Panc1 (cell line): ENCODE results near the gene CREBL2. TPM values are rescaled to one million over a fixed set of nuclear protein-coding genes. Genes with fewer than 3 reads are reported as not detected.
"Not testable (repeated sequence)": the region's sequence is repeated elsewhere in the genome, so short reads cannot be mapped to it uniquely, and the experiment has no call there.

Experiments used
- ATAC-seq: fragments of 200-7000 bp; cut with Tn5 transposase; 2 replicates; pipeline ENCODE4 v1.9.1; 2020; ENCODE audit warnings: mild to moderate bottlenecking, moderate library complexity
- BruUV-seq: library from RNA; stranded (reverse); fragments of 400-500 nt; replicated peaks from 2 replicates; lab custom pipeline; 2021; lab: Mats Ljungman, UMichigan
- CTCF ChIA-PET: fragments of 300-600 bp; sonication (Branson Sonifier 250); formaldehyde crosslinking; loops from one replicate; lab custom pipeline; 2022; ENCODE audit warnings: antibody characterized with exemption; lab: Charles Lee
- POLR2A ChIA-PET: fragments of 300-600 bp; sonication (Branson Sonifier 250); formaldehyde crosslinking; loops from one replicate; lab custom pipeline; 2022; ENCODE audit warnings: antibody characterized with exemption; lab: Charles Lee
- DNase-seq: peaks from one replicate; pipeline ENCODE4 v3.0.0-alpha.2; 2010; ENCODE audit warnings: low read depth, low spot score
- H3K27ac ChIP-seq: 2 replicates; pipeline ENCODE4 v1.5.1; 2011; ENCODE audit warnings: mild to moderate bottlenecking, low read length, inconsistent platforms
- H3K27me3 ChIP-seq: fragments of 200-500 bp; sonication (Bioruptor generic); 2 replicates; pipeline ENCODE4 v1.6.0; 2014; ENCODE audit warnings: low read length, inconsistent platforms; ENCODE audit not compliant: control insufficient read depth, insufficient read depth
- H3K36me3 ChIP-seq: fragments of 200-500 bp; sonication (Bioruptor generic); 2 replicates; pipeline ENCODE4 v1.5.1; 2014; ENCODE audit warnings: inconsistent platforms, mild to moderate bottlenecking, low read length, moderate library complexity; ENCODE audit not compliant: control insufficient read depth, insufficient read depth
- H3K4me1 ChIP-seq: 2 replicates; pipeline ENCODE4 v1.5.1; 2011; ENCODE audit warnings: inconsistent platforms, mild to moderate bottlenecking, low read length, moderate library complexity; ENCODE audit not compliant: control insufficient read depth, insufficient read depth
- H3K4me3 ChIP-seq, 2 experiments: 2 replicates each; pipeline ENCODE4 v1.5.1; 2011 to 2012; ENCODE audit warnings: low read depth in 2 of 2, low read length in 2 of 2, mild to moderate bottlenecking in 2 of 2, inconsistent platforms in 1 of 2, moderate library complexity in 1 of 2
- H3K9me3 ChIP-seq: fragments of 200-500 bp; sonication (Bioruptor generic); 2 replicates; pipeline ENCODE4 v1.5.1; 2014; ENCODE audit warnings: low read depth, mild to moderate bottlenecking, inconsistent platforms, low read length, moderate library complexity; ENCODE audit not compliant: control insufficient read depth, insufficient read depth
- POLR2AphosphoS5 ChIP-seq: IDR thresholded peaks from 2 replicates; pipeline ENCODE4 v1.6.1; 2012; ENCODE audit warnings: mild to moderate bottlenecking, low read depth, low read length, moderate library complexity
- SIN3A ChIP-seq: IDR thresholded peaks from 2 replicates; pipeline ENCODE4 v1.6.1; 2012; ENCODE audit warnings: low read depth, mild to moderate bottlenecking, low read length, moderate library complexity, borderline replicate concordance; ENCODE audit not compliant: insufficient read depth
- TCF7L2 ChIP-seq: IDR thresholded peaks from 2 replicates; pipeline ENCODE4 v1.6.1; 2011; ENCODE audit warnings: mild to moderate bottlenecking, low read depth, low read length, inconsistent platforms
- in situ Hi-C: cut with HindIII; loops from 2 replicates; pipeline ENCODE4 v1.10.0; 2016; ENCODE audit warnings: low sequenced_read_pairs, low pct_unique_long_range_greater_than_20kb
- intact Hi-C: fragments of 100-400 bp; cut with micrococcal nuclease; formaldehyde crosslinking; loops from one replicate; pipeline ENCODE4 v1.10.0; 2022; ENCODE audit not compliant: unreplicated experiment
- total RNA-seq: library from RNA; stranded (reverse); gene quantifications from one replicate; pipeline ENCODE4 v1.2.1, GENCODE V29; 2021; ENCODE audit not compliant: unreplicated experiment
- TF ChIP-seq, protein P1 (sequence below): fragments of 450-650 bp; IDR thresholded peaks from 2 replicates; pipeline ENCODE4 v1.5.1; 2017; ENCODE audit warnings: mild to moderate bottlenecking
- TF ChIP-seq, protein P2 (sequence below), 2 experiments: IDR thresholded peaks; 2 replicates each; pipeline ENCODE4 v1.6.1; 2011 to 2012; ENCODE audit warnings: low read depth in 2 of 2, control low read depth in 1 of 2, low read length in 1 of 2, mild to moderate bottlenecking in 1 of 2, moderate library complexity in 1 of 2; ENCODE audit not compliant: insufficient read depth in 1 of 2

Gene CREBL2
- total RNA-seq, 1 experiment from 2014 or later = 13.6 TPM

DNA sequence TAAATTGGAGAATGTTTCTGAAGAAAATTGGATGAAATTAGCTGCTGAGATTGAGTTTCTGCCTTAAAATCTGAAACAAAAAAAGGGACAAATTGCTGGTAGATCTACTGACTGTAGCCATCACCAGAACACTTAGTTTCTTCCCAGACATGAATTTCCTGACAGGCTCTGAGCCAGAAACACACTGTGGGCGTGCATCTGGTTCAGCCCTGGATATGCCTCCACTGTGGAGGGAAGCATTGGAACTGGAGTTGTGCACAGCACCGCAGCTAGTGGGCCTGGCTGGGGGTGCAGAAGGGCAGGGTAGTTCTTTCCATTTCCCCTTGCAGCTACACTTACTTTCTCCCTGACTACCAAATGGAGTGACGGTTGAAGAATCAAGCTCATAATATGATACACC is 31.2 kb downstream of the CREBL2 start:
- TF ChIP-seq POLR2AphosphoS5 (no peak), SIN3A (no peak), TCF7L2 (no peak)
- TF ChIP-seq, protein P1, sequence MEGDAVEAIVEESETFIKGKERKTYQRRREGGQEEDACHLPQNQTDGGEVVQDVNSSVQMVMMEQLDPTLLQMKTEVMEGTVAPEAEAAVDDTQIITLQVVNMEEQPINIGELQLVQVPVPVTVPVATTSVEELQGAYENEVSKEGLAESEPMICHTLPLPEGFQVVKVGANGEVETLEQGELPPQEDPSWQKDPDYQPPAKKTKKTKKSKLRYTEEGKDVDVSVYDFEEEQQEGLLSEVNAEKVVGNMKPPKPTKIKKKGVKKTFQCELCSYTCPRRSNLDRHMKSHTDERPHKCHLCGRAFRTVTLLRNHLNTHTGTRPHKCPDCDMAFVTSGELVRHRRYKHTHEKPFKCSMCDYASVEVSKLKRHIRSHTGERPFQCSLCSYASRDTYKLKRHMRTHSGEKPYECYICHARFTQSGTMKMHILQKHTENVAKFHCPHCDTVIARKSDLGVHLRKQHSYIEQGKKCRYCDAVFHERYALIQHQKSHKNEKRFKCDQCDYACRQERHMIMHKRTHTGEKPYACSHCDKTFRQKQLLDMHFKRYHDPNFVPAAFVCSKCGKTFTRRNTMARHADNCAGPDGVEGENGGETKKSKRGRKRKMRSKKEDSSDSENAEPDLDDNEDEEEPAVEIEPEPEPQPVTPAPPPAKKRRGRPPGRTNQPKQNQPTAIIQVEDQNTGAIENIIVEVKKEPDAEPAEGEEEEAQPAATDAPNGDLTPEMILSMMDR = no peak
- TF ChIP-seq, protein P2, sequence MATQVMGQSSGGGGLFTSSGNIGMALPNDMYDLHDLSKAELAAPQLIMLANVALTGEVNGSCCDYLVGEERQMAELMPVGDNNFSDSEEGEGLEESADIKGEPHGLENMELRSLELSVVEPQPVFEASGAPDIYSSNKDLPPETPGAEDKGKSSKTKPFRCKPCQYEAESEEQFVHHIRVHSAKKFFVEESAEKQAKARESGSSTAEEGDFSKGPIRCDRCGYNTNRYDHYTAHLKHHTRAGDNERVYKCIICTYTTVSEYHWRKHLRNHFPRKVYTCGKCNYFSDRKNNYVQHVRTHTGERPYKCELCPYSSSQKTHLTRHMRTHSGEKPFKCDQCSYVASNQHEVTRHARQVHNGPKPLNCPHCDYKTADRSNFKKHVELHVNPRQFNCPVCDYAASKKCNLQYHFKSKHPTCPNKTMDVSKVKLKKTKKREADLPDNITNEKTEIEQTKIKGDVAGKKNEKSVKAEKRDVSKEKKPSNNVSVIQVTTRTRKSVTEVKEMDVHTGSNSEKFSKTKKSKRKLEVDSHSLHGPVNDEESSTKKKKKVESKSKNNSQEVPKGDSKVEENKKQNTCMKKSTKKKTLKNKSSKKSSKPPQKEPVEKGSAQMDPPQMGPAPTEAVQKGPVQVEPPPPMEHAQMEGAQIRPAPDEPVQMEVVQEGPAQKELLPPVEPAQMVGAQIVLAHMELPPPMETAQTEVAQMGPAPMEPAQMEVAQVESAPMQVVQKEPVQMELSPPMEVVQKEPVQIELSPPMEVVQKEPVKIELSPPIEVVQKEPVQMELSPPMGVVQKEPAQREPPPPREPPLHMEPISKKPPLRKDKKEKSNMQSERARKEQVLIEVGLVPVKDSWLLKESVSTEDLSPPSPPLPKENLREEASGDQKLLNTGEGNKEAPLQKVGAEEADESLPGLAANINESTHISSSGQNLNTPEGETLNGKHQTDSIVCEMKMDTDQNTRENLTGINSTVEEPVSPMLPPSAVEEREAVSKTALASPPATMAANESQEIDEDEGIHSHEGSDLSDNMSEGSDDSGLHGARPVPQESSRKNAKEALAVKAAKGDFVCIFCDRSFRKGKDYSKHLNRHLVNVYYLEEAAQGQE (IDR thresholded peaks at IDR 0.05; ENCODE audit: insufficient read depth in 1 of 2, low read depth in 2 of 2, low read length in 1 of 2) = no peak
- intact Hi-C loops = no loop called here
- DNase-seq (no peak), ATAC-seq (no peak)
- no peak overlapping the region for H3K4me3 ChIP-seq
- H3K27ac ChIP-seq = no peak overlapping the region
- in situ Hi-C loops = no loop called here
- H3K36me3 ChIP-seq = no peaks in the 10 kb centered on the region; the same call in 1 of the 2 replicates
- no peaks in the 10 kb centered on the region for H3K9me3 ChIP-seq
- no peaks in the 10 kb centered on the region for H3K27me3 ChIP-seq
- no peaks in the 10 kb centered on the region for H3K4me1 ChIP-seq
- ChIA-PET CTCF (no interaction called here), POLR2A (no interaction called here)
- BruUV-seq = TSS peak; percentile 70

DNA sequence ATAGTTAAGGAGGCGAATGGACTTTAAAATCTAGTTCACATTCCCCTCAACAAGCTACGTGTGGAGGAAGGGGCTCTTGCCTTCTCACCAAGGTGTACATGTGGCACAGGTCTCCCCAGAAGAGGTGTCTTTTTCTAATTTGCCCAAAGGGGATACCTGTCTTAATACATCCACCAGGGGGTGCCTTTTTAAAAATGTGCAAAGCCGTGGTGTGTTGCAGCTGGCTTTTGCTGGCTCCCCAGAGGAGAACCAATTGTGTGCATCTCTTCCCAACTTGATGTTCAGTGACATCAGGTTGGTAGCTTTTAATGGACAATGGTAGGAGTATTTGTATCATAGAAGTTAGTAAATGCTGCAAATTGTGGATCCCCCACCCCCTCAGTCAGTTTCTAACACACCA is 33.8 kb downstream of the CREBL2 start:
- no peaks in the 10 kb centered on the region; the same call in 1 of the 2 replicates for H3K36me3 ChIP-seq
- H3K4me3 ChIP-seq = no peak overlapping the region
- H3K27ac ChIP-seq = no peak overlapping the region
- TF ChIP-seq SIN3A (no peak), TCF7L2 (no peak), POLR2AphosphoS5 (no peak)
- TF ChIP-seq, protein P2 (IDR thresholded peaks at IDR 0.05; ENCODE audit: insufficient read depth in 1 of 2, low read depth in 2 of 2, low read length in 1 of 2) = no peak
- TF ChIP-seq, protein P1 = peak; percentile 59
- H3K9me3 ChIP-seq = peaks cover 4% of the 10 kb centered on the region; the same call in 1 of the 2 replicates
- H3K4me1 ChIP-seq = no peaks in the 10 kb centered on the region
- ChIA-PET POLR2A (no interaction called here), CTCF (no interaction called here)
- intact Hi-C loops = no loop called here
- ATAC-seq = no peak
- no TSS peak for BruUV-seq
- no peak for DNase-seq
- in situ Hi-C loops = no loop called here
- H3K27me3 ChIP-seq = no peaks in the 10 kb centered on the region

DNA sequence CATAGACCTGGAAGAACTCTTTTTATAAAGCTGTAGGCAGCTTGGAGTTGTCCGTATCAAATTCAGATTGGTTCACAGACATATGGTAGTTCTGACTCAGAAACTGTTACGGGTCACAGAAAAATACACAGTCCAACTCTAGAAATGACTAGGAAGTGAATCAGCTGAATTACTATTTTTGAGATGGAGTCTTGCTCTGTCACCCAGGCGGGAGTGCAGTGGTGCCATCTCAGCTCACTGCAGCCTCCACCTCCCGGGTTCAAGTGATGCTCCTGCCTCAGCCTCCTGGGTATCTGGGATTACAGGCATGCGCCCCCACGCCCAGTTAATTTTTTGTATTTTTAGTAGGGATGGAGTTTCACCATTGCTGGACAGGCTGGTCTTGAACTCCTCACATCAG is 34.3 kb downstream of the CREBL2 start:
- H3K9me3 ChIP-seq, H3K4me3 ChIP-seq, H3K4me1 ChIP-seq, ATAC-seq, POLR2A ChIA-PET, BruUV-seq, H3K27ac ChIP-seq, DNase-seq, H3K36me3 ChIP-seq, intact Hi-C loops, CTCF ChIA-PET, in situ Hi-C loops, H3K27me3 ChIP-seq: not testable (repeated sequence)
